ENCODE measurements around the gene UMPS.
"Not testable (repeated sequence)": the region's sequence is repeated elsewhere in the genome, so short reads cannot be mapped to it uniquely, and the experiment has no call there.

The UMPS gene

GRCh38 chr3:124707656-124708062 is 22.6 kb upstream of the UMPS start:
- no peak for DNase-seq

- DNase-seq: no peak
Measured at GRCh38 chr3:124714223-124714853, 15.9 kb upstream of the UMPS start.

- no peak for DNase-seq
Measured at GRCh38 chr3:124722589-124722988, 7.7 kb upstream of the UMPS start.

- DNase-seq: no peak
Measured at GRCh38 chr3:124730941-124731297, 667 bp downstream of the UMPS start.

GRCh38 chr3:124731760-124732159 is 1.5 kb downstream of the UMPS start:
- no peak for DNase-seq

GRCh38 chr3:124741027-124741426 is 10.8 kb downstream of the UMPS start:
- no peak for DNase-seq

GRCh38 chr3:124745756-124746155 is 15.5 kb downstream of the UMPS start:
- DNase-seq: peak; percentile 73

- DNase-seq: peak; percentile 91
Measured at GRCh38 chr3:124747111-124747981, 17.1 kb downstream of the UMPS start.

- no peak for DNase-seq
Measured at GRCh38 chr3:124748560-124749198, 18.4 kb downstream of the UMPS start.

GRCh38 chr3:124749877-124750276 is 19.6 kb downstream of the UMPS start:
- not testable (repeated sequence) for DNase-seq

- DNase-seq: no peak
Measured at GRCh38 chr3:124751501-124751900, 21.2 kb downstream of the UMPS start.

- no peak for DNase-seq
Measured at GRCh38 chr3:124752051-124752450, 21.8 kb downstream of the UMPS start.

- DNase-seq: not testable (repeated sequence)
Measured at GRCh38 chr3:124757926-124758325, 27.7 kb downstream of the UMPS start.

GRCh38 chr3:124758851-124759635 is 28.8 kb downstream of the UMPS start:
- no peak for DNase-seq

- DNase-seq: no peak
Measured at GRCh38 chr3:124759666-124760401, 29.6 kb downstream of the UMPS start.

GRCh38 chr3:124760601-124761000 is 30.3 kb downstream of the UMPS start:
- peak; percentile 3 for DNase-seq

GRCh38 chr3:124761250-124761796 is 31.1 kb downstream of the UMPS start:
- peak; percentile 72 for DNase-seq

GRCh38 chr3:124761935-124762660 is 31.8 kb downstream of the UMPS start:
- DNase-seq: no peak

GRCh38 chr3:124762661-124763011 is 32.4 kb downstream of the UMPS start:
- DNase-seq: no peak

GRCh38 chr3:124763206-124763605 is 33.0 kb downstream of the UMPS start:
- no peak for DNase-seq

- DNase-seq: no peak
Measured at GRCh38 chr3:124763644-124764358, 33.5 kb downstream of the UMPS start.
